H9 (cell line): ENCODE measurements around the gene EPYC. TPM values are rescaled to one million over a fixed set of nuclear protein-coding genes. Genes with fewer than 3 reads are reported as not detected.

Source experiments
- DNase-seq: peaks from one replicate; pipeline ENCODE4 v3.0.0-alpha.2; 2017
- H2AFZ ChIP-seq: one replicate; pipeline ENCODE4 v1.6.1; 2013; ENCODE audit warnings: mild to moderate bottlenecking, low read length, control low read depth, moderate library complexity
- H2AK5ac ChIP-seq: 2 replicates; pipeline ENCODE4 v1.6.1; 2013; ENCODE audit warnings: low read length, control low read depth, mixed read lengths; ENCODE audit not compliant: insufficient read length
- H2BK120ac ChIP-seq: one replicate; pipeline ENCODE4 v1.6.1; 2013; ENCODE audit warnings: low read depth, mild to moderate bottlenecking, low read length, control low read depth, inconsistent platforms; ENCODE audit not compliant: poor library complexity, severe bottlenecking
- H2BK12ac ChIP-seq: 2 replicates; pipeline ENCODE4 v1.6.1; 2013; ENCODE audit warnings: low read length, control low read depth, mixed read lengths, low read depth; ENCODE audit not compliant: insufficient read length
- H2BK15ac ChIP-seq: 2 replicates; pipeline ENCODE4 v1.6.1; 2013; ENCODE audit warnings: low read depth, low read length, control low read depth
- H2BK20ac ChIP-seq: one replicate; pipeline ENCODE4 v1.6.1; 2013; ENCODE audit warnings: low read depth, mild to moderate bottlenecking, low read length, control low read depth, inconsistent platforms; ENCODE audit not compliant: poor library complexity, severe bottlenecking
- H2BK5ac ChIP-seq: 2 replicates; pipeline ENCODE4 v1.6.1; 2013; ENCODE audit warnings: low read length, control low read depth, mixed read lengths; ENCODE audit not compliant: insufficient read length
- H3K14ac ChIP-seq: 2 replicates; pipeline ENCODE4 v1.6.1; 2013; ENCODE audit warnings: low read length, control low read depth; ENCODE audit not compliant: insufficient read depth
- H3K18ac ChIP-seq: 2 replicates; pipeline ENCODE4 v1.6.1; 2013; ENCODE audit warnings: low read depth, mild to moderate bottlenecking, mixed read lengths, low read length, control low read depth; ENCODE audit not compliant: insufficient read length
- H3K23ac ChIP-seq: 2 replicates; pipeline ENCODE4 v1.6.1; 2013; ENCODE audit warnings: low read length, control low read depth, mixed read lengths, low read depth; ENCODE audit not compliant: insufficient read length
- H3K23me2 ChIP-seq: 2 replicates; pipeline ENCODE4 v1.6.1; 2013; ENCODE audit warnings: low read depth, mild to moderate bottlenecking, mixed read lengths, low read length, control low read depth; ENCODE audit not compliant: insufficient read length, poor library complexity, severe bottlenecking
- H3K27ac ChIP-seq: 2 replicates; pipeline ENCODE4 v1.5.1; 2013; ENCODE audit warnings: low read length, control low read depth, mixed read lengths, low read depth; ENCODE audit not compliant: insufficient read length
- H3K27me3 ChIP-seq: 2 replicates; pipeline ENCODE4 v1.6.1; 2013; ENCODE audit warnings: low read length, control low read depth, inconsistent platforms; ENCODE audit not compliant: insufficient read depth
- H3K4ac ChIP-seq: 2 replicates; pipeline ENCODE4 v1.6.1; 2013; ENCODE audit warnings: low read depth, mild to moderate bottlenecking, control low read depth, inconsistent platforms, low read length, moderate library complexity
- H3K4me1 ChIP-seq: 2 replicates; pipeline ENCODE4 v1.6.1; 2013; ENCODE audit warnings: low read length, control low read depth, inconsistent platforms; ENCODE audit not compliant: insufficient read depth
- H3K4me2 ChIP-seq: 2 replicates; pipeline ENCODE4 v1.6.1; 2013; ENCODE audit warnings: low read length, control low read depth, mixed read lengths; ENCODE audit not compliant: insufficient read length, insufficient read depth
- H3K56ac ChIP-seq: 2 replicates; pipeline ENCODE4 v1.6.1; 2013; ENCODE audit warnings: low read depth, mild to moderate bottlenecking, mixed read lengths, low read length, control low read depth; ENCODE audit not compliant: insufficient read length
- H3K79me1 ChIP-seq: 2 replicates; pipeline ENCODE4 v1.6.1; 2013; ENCODE audit warnings: low read depth, mild to moderate bottlenecking, moderate library complexity, low read length, control low read depth, inconsistent platforms; ENCODE audit not compliant: insufficient read depth, poor library complexity, severe bottlenecking
- H3K79me2 ChIP-seq: 2 replicates; pipeline ENCODE4 v1.6.1; 2013; ENCODE audit warnings: low read length, control low read depth, inconsistent platforms; ENCODE audit not compliant: insufficient read depth
- H3K9ac ChIP-seq: 2 replicates; pipeline ENCODE4 v1.6.1; 2013; ENCODE audit warnings: low read length, control low read depth, mixed read lengths; ENCODE audit not compliant: insufficient read length; ENCODE audit errors: extremely low read depth
- H3K9me3 ChIP-seq: one replicate; pipeline ENCODE4 v1.6.1; 2013; ENCODE audit warnings: low read depth, low read length, inconsistent platforms; ENCODE audit not compliant: control insufficient read depth
- H3T11ph ChIP-seq: one replicate; pipeline ENCODE4 v1.6.1; 2013; ENCODE audit warnings: mild to moderate bottlenecking, low read length, control low read depth, inconsistent platforms
- H4K20me1 ChIP-seq: one replicate; pipeline ENCODE4 v1.6.1; 2013; ENCODE audit not compliant: control insufficient read depth, insufficient read length, insufficient read depth
- H4K5ac ChIP-seq: 2 replicates; pipeline ENCODE4 v1.6.1; 2013; ENCODE audit warnings: low read depth, mild to moderate bottlenecking, mixed read lengths, low read length, control low read depth; ENCODE audit not compliant: insufficient read length
- H4K8ac ChIP-seq: replicated peaks from 2 replicates; pipeline ENCODE4 v1.6.1; 2013; ENCODE audit warnings: low read length, control low read depth, mixed read lengths, low read depth; ENCODE audit not compliant: insufficient read length
- H4K91ac ChIP-seq: 2 replicates; pipeline ENCODE4 v1.6.1; 2013; ENCODE audit warnings: low read depth, mild to moderate bottlenecking, moderate library complexity, mixed read lengths, low read length, control low read depth; ENCODE audit not compliant: insufficient read length
- H3K27ac Mint-ChIP-seq, 3 experiments: 2 replicates in 2 of 3; 3 replicates in 1 of 3; pipeline ENCODE4 v1.8.0; 2020 to 2021; ENCODE audit warnings: mixed read lengths in 3 of 3, mild to moderate bottlenecking in 1 of 3, moderate library complexity in 1 of 3
- H3K27me3 Mint-ChIP-seq: 2 replicates; pipeline ENCODE4 v1.8.0; 2021; ENCODE audit warnings: low read depth, mild to moderate bottlenecking, moderate library complexity, mixed read lengths
- H3K36me3 Mint-ChIP-seq, 3 experiments: 2 replicates in 2 of 3; 3 replicates in 1 of 3; pipeline ENCODE4 v1.8.0; 2020 to 2021; ENCODE audit warnings: low read depth in 3 of 3, mixed read lengths in 3 of 3; ENCODE audit not compliant: insufficient read depth in 1 of 3
- H3K4me1 Mint-ChIP-seq, 2 experiments: 2 replicates each; pipeline ENCODE4 v1.8.0; 2020; ENCODE audit warnings: mixed read lengths in 2 of 2
- H3K4me3 Mint-ChIP-seq, 2 experiments: 2 replicates in 1 of 2; 3 replicates in 1 of 2; pipeline ENCODE4 v1.8.0; 2020 to 2021; ENCODE audit warnings: mild to moderate bottlenecking in 2 of 2, mixed read lengths in 2 of 2, moderate library complexity in 1 of 2
- H3K9me3 Mint-ChIP-seq, 2 experiments: 2 replicates in 1 of 2; 3 replicates in 1 of 2; pipeline ENCODE4 v1.8.0; 2020; ENCODE audit warnings: mild to moderate bottlenecking in 2 of 2, mixed read lengths in 2 of 2, moderate library complexity in 1 of 2
- CTCF ChIP-seq: fragments of 200-600 bp; sonication (generic); conservative IDR thresholded peaks from 3 replicates; pipeline ENCODE4 v1.8.0; 2021; ENCODE audit warnings: antibody characterized with exemption, mild to moderate bottlenecking
- WGBS: extraction: QIAGEN DNeasy Blood & Tissue Kit; methylation state at CpG from one replicate; pipeline ENCODE4 v1.1.7; 2013; ENCODE audit warnings: missing lambda C conversion rate, low lambda C conversion rate, mixed read lengths; ENCODE audit not compliant: insufficient read length; ENCODE audit errors: extremely low coverage; 5-methylcytosine and 5-hydroxymethylcytosine counted together
- total RNA-seq: library from RNA; stranded (reverse); gene quantifications from 2 replicates; pipeline ENCODE4 v1.2.1, GENCODE V29; 2021

Gene EPYC
- total RNA-seq, 1 experiment from 2014 or later = not detected

- DNase-seq = no peak
- Histone ChIP-seq H3K4ac (no peak overlapping the region), H4K20me1 (no peaks in the 10 kb centered on the region), H3K23me2 (no peaks in the 10 kb centered on the region), H3K14ac (no peak overlapping the region), H2BK120ac (no peak overlapping the region), H2AK5ac (no peak overlapping the region), H3K9ac (no peak overlapping the region), H2BK20ac (no peak overlapping the region), H2BK15ac (no peak overlapping the region), H3K23ac (no peak overlapping the region), H4K5ac (no peak overlapping the region), H2BK5ac (no peak overlapping the region), H3K79me2 (no peaks in the 10 kb centered on the region), H4K91ac (no peak overlapping the region), H2BK12ac (no peak overlapping the region), H3K4me1 (no peaks in the 10 kb centered on the region), H3K4me2 (no peak overlapping the region), H4K8ac (no peak overlapping the region), H3K27me3 (no peaks in the 10 kb centered on the region), H3K79me1 (no peaks in the 10 kb centered on the region), H3K56ac (no peak overlapping the region), H3K9me3 (no peaks in the 10 kb centered on the region), H2AFZ (no peak overlapping the region), H3T11ph (no peak overlapping the region), H3K27ac (no peak overlapping the region), H3K18ac (no peak overlapping the region)
- no peak overlapping the region for H3K27ac Mint-ChIP-seq
- WGBS = no CpG with 5 or more reads among the region's 2 CpGs
- no peaks in the 10 kb centered on the region for H3K36me3 Mint-ChIP-seq
- no peak overlapping the region for H3K4me3 Mint-ChIP-seq
- TF ChIP-seq CTCF = no peak
- H3K4me1 Mint-ChIP-seq = no peaks in the 10 kb centered on the region
- no peaks in the 10 kb centered on the region for H3K9me3 Mint-ChIP-seq
- no peaks in the 10 kb centered on the region for H3K27me3 Mint-ChIP-seq
These were observed 16.3 kb upstream of the EPYC start for GRCh38 chr12:91021076-91021475.
